GM18498 (cell line): ENCODE measurements around the gene PLD6.
"Not testable (repeated sequence)": the region's sequence is repeated elsewhere in the genome, so short reads cannot be mapped to it uniquely, and the experiment has no call there.

ENCODE experiments used
- ATAC-seq: cut with Tn5 transposase; IDR thresholded peaks from one replicate; pipeline ENCODE4 v1.9.1; 2021; ENCODE audit warnings: mild to moderate bottlenecking, moderate library complexity; ENCODE audit not compliant: unreplicated experiment

Gene PLD6, protein sequence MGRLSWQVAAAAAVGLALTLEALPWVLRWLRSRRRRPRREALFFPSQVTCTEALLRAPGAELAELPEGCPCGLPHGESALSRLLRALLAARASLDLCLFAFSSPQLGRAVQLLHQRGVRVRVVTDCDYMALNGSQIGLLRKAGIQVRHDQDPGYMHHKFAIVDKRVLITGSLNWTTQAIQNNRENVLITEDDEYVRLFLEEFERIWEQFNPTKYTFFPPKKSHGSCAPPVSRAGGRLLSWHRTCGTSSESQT

DNA sequence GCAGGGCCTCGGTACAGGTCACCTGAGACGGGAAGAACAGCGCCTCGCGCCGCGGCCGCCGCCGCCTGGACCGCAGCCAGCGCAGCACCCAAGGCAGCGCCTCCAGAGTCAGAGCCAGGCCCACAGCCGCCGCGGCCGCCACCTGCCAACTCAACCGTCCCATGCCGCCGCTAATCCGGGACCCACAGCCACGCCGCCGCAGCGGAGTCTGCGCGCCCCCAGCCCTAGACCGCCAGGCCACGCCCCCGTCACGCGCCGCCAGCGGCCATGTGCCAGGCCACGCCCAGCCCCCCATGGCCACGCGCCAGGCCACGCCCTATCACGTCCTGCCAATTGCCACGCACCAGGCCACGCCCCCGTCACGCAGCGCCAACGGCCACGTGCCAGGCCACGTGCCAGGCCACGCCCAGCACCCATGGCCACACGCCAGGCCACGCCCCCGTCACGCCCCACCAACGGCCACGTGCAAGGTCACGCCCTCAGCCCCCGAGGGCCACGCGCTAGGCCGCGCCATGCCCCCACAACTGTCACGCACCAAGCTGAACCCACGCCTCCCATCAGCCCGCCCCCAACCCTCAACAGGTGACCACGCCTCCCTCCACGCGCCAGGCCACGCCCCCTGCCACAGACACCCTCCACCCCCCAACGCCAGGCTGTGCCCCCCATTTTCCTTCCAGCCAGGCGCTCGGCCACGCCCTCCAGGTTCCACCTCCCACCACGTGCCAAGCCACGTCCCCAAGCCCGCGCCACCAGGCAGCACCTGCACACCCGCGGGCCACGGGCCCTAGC is at the start of gene PLD6:
PLD6 (minus strand) TSS at position 210 of the 789 bp plus-strand sequence; CDS start at position 163, 47 bp downstream.
- ATAC-seq, result peak; percentile 67

DNA sequence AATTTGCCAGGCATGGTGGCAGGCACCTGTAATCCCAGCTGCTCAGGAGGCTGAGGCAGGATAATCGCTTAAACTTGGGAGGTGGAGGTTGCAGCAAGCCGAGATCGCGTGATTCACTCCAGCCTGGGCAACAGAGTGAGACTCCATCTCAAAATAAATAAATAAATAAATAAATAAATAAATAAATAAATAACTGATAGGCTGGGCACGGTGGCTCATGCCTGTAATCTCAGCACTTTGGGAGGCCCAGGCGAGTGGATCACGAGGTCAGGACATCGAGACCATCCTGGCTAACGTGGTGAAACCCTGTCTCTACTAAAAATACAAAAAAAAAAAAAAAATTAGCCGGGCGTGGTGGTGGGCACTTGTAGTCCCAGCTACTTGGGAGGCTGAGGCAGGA is 49.6 kb upstream of the PLD6 start:
- not testable (repeated sequence) for ATAC-seq

DNA sequence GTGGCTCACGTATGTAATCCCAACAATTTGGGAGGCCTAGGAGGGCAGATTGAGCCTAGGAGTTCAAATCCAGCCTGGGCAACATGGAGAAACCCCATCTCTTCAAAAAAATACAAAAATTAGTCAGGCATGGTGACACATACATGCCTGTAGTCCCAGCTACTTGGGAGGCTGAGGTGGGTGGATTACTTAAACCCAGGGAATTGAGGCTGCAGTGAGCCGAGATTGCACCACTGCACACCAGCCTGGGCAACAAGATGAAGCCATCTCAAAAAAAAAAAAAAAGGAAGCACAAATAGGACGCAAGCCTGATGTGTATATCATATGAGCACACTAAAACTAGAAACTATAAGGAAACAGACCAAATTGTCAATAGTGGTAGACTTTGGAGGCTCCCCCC is 47.9 kb upstream of the PLD6 start:
- no peak for ATAC-seq

DNA sequence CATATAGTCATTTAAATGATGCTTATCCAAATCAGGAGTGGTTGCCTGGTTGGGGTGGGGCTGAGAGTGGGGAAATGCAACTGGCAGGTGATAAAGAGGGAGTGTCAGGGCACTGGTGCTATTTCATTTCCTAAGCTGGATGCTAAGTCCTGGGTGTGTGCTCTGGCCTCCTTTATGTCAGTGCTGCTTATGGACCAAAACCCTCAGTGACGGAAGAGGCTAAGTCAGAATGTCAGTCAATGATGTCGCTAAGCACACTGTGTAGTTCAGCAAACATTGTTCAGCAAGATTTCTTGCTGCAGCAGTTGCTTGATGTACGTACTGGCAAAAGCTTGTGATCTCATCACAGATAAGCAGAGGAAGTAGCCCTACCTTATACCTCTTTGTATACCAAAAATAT is 47.3 kb upstream of the PLD6 start:
- no peak for ATAC-seq

DNA sequence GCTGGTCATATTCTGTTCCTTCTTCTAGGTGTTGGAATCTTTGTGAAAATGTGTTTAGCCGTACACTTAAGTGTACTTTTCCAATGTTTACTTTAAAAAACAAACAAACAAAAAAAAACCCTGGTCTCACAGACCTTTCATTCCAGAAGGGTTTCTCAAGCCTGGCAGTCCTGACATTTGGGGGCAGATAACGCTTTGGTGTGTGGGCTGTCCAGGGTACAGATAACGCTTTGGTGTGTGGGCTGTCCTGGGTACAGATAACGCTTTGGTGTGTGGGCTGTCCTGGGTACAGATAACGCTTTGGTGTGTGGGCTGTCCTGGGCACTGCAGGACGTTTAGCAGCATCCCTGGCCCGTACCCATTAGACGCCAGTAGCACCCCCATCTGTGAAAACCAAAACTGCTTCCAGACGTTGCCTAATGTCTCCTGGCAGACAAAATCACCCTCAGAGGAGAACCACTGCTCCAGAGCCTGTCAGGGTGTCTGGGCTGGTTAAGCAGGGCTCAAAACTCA is 46.1 kb upstream of the PLD6 start:
- no peak for ATAC-seq

DNA sequence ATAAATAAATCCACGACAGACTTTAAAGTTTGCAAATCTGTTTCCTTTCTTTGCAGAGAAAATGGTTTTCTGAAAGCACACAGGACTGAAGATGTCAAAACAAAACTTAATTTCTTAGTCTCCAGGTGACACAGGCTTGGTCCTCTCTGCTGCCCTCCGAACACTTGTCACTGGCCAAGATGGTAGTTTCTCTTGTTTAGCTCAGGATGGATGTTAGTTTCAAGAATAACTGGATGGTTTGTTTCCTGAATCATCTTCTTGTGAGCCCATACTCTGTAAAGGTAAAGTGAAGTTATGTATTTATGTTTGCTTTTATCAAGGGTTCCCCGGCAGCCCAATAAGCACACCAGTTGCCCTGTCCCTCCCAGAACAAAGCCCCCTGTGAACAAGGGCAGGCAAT is 40.7 kb upstream of the PLD6 start:
- no peak for ATAC-seq

DNA sequence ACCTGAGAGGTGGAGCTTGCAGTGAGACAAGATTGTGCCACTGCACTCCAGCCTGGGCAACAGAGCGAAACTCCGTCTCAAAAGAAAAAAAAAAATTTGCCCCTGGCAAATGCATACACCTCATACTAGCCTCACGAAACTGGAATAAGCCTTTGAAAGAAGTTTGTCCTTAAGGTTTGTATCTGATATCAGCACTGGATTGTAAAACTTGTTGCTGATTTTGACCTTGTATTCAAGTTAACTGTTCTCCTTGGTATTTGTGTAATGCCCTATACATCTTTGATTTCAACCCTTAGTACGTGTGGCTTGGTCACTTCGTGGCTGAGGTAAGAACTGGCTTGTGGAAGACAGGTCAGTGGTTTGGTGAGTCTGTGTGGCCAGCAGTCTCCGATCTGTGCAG is 37.0 kb upstream of the PLD6 start:
- ATAC-seq, result no peak

DNA sequence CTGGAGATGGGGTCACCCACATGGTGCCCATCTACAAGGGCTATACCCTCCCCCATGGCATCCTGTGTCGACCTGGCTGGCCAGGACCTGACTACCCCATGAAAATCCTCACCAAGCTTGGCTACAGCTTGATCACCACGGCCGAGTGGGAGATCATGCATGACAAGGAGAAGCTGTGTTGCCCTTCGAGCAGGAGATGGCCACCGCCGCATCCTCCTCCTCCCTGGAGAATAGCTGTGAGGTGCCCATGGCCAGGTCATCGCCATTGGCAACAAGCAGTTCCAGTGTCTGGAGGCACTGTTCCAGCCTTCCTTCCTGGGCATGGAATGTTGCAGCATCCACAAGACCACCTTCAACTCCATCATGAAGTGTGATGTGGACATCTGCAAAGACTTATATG is 36.1 kb upstream of the PLD6 start:
- ATAC-seq, result no peak

DNA sequence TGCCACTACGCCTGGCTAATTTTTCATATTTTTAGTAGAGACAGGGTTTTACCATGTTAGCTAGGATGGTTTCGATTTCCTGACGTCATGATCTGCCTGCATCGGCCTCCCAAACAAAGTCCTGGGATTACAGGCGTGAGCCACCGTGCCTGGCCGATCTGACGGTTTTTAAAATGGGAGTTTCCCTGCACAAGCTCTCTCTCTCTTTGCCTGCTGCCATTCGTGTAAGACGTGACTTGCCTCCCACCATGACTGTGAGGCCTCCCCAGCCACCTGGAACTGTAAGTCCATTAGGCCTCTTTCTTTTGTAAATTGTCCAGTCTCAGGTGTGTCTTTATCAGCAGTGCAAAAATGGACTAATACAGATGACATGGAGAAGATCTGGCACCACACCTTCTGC is 35.5 kb upstream of the PLD6 start:
- ATAC-seq, result no peak

DNA sequence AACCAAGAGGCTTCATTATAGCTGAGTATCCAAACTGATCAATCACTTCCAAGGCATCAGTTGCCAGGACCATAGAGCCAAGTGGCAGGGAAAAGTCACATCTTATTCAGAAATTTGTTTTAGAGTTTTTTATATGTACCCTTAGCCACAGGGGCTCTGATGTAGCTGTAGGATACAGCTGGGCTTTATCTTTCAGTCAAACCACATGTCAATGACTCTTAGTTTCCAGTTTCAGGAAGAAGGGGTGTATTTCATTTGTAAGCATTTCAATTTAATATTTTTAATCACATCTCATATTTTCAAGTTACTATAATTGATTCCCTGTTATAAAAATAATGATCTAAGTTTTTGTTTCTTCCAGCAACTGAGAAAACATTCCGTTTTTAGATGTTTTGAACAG is 33.7 kb upstream of the PLD6 start:
- no peak for ATAC-seq

DNA sequence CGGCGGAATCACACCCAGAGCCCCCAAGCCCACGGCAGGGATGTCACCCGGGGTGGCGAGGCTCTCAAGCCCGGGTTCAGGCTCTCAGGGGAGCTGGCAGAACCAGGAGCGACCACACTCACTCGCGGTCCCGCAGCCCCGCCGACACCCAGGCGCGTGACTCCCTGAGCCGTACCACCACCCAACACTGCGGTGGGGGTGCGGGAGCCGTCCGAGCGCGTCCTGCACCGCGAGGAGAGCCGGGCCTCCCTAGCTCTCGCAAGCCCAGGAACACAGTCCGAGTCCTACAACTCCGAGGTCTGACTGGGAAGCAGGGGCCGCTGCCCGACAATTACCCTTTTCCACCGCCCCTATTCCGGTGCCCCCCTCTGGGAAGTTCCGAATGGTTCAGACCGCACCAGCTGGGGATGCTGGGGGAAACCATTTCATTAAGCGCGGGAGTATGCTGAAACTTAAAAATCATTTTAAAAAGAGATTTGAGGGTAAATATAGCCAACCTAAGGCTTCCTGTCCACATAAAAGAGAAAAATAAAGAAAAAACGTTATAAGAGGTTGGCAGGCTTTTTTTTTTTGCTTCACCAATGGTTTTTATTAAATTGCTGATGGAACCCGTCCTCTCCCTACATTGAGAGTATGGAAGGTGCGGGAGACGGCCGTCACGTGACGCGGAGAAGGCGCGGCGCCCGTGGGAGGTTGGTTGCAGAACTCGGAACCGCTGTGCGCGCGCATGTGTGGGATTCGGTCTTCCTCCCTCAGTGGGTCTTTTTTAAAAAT is 31.1 kb upstream of the PLD6 start, which contains the start of gene FLCN:
FLCN (minus strand) TSS at position 143 of the 774 bp plus-strand sequence. CDS start 9,031 bp downstream, outside the sequence.
- ATAC-seq, result peak; percentile 82

DNA sequence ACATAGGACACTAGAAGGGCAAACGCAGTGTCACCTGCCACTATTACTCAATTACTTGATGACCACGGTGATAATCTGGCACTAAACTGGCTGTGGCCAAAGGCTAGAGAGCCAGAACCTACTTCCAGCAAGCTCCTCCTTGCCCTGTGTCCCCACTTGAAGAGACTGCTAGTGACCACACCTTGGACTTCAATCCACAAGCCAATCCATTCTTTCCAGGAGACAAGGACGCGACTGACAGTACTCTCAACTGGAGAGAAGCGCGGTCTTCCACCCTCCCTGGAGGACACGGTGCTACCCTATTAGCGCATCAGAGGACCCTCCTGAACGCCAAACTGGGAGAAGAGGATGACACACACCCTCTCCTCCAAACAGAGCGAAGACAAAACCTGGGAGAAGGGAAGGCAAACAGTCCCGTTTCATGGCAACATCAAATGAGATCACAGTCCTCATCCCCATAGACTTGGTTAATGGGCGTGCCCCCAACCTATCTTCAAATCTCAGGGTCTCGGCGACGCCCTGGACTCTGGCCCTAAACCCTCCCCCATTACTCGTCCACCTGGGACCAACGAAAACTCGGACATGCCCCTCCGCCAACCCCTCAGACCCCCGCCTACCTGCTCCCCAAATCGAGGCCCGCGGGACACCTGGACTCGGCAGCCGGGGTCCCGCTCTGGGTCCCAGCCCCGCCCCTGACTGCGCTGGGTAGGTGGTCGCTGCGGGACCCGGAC is 30.3 kb upstream of the PLD6 start:
- ATAC-seq, result peak; percentile 27

DNA sequence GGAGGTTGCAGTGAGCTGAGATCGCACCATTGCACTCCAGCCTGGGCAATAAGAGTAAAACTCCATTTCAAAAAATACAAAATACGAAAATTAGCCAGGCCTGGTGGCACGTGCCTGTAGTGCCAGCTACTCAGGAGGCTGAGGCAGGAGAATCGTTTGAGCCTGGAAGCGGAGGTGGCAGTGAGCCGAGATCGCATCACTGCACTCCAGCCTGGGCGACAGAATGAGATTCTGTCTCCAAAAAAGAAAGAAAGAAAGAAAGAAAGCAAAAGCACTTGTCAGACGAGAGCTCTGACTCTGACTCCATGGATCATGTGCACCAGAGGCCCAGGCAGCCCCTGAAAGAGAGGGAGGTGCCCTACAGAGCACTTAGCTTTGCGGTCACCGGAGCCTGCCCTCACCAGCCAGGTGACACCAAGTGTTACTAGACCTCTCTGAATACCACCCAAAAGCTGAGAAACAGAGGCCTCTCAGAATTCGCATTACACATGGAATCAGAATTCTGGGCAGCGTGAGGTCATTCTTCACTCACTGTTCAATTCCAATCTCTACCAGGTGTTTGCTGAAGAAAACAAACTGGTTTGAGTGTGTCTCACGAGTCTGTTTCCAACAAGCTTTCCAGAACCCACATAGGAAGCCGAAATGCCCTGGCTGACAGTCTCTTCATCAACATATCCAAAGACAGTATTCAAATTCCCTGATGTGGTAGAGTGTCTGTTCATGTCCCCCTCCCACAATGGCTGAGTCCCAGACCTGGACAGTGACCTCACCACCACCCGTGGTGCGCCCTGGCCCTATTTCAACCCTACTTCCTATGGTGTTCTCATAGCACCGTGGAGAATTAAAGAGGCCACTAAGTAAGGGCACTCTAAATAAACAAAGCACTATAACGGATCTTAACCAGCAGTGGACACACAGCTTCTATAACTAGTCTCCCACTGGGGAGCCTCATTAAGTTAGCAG is 29.4 kb upstream of the PLD6 start:
- ATAC-seq, result no peak

DNA sequence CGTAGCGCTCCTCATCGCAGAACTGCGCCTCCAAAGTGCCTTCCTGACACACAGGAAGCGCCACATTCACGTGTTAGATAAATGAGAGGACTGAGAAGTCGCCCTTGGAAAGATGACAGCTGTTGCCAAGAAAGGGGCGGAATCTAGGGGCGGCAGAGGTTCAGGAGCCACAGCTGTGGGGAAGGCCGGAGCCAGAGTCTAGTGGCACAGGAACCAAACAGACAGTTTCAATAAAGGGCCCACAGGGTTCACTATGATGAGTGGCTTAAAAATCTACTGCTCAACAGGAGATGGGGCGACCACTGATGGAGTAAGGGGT is 26.1 kb upstream of the PLD6 start:
- ATAC-seq, result no peak

DNA sequence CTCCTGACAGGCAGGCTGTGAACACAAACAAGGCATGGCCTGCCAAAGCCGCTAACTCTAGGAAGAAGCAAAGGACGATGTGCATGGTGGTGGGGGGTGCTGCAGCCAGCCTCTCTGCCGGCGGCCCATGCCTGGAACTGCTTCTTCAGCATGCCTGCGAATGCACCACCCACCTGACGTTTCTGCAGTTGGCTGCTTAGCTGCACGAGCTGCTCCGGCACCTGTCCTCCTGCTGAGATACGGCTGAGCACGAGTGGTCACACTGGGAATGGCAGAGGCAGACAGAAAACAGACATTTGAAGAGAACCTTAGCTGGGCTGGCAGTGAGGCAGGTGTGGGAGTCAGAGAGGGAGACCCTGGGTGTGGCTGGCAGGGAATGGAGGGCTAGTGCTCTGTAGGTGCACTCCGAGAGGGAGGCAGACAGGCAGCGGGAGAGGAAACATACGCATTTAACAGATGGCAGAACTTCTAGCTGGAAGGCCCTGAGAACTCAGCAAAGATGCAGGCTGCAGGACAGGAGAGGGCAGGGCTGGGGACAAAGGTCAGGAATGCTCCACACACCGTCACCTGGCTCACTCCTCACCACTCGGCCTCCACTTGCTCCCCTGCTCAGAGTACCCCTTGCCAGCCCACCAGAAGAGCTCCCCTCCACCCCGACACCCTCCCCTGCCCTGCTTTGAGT is 25.6 kb upstream of the PLD6 start:
- no peak for ATAC-seq

DNA sequence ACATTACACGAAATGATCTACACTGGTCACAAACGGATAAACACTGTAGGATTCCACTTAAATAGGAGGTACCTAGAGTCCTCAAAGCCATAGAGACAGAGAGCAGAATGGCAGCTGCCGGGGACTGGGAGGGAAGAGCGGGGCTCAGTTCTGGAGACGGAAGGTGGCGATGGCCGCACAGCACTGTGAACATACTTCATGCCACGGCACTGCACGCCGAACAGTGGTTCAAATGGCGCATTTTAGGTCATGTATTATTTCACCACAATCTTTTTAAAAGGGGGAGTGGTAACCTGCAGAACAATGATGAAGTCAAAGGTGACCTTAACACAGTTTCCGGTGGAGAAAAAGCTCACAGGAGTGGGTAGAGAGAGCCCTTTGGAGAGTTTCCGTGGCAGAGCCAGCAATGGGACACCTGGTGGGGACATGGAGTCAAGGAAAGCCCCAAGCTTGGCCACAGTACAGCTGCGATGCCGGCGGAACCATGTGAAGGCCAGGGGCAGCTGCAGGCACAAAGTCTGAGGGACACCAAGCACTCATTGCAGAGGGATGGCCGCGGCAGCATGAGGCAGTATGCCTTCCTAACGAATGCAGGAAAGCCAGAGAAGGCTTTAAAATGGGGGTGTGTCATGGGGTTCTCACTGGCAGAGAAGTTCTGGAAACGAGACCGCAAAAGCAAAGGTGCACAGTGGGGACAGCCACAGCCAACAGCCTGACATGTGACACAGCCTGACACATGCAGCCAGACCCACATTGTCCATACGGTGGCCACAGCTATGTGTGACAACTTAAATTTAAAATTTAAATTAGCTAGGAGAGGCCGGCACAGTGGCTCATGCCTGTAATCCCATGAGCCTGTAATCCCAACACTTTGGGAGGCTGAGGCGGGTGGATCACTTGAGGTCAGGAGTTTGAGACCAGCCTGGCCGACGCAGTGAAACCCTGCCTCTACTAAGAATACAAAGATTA is 23.6 kb upstream of the PLD6 start:
- no peak for ATAC-seq

DNA sequence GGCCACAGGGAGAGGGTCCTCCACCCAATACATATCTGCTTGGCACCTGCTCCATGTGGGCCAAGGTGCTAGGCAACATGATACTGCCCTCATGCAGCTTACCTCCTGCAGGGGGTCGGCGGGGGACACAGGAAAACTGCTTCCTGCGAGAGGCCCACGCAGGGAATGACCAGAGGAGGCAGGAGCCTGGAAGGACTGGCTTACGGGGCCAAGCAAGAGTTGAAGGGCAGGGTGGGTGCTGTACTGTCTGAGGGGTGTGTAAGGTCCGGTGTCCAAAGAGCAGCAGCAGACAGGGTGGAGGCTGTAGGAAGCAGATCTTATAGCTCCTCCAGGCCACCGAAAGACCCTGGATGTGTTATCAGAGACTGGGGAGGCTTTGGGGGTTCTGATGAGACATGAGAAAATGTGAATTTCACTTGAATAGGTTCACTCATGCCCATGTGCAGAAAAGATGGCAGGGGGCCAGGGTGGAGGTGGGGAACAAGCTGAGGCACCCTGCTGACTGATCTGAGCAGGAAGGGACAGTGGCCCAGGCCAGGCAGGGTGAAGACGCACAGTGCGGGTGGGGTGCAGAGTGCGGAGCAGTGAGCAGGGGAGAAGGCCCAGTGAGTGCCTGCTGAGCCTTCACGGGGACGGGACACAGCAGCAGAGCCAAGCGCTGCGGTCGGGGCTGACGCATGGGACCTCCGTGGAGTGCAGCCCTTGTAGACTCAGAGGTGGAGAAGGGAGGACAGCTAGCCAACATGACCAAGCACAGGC is 22.6 kb upstream of the PLD6 start:
- ATAC-seq, result no peak
